D341Med (cell line): ENCODE results near the gene GCNA.
"Not testable (repeated sequence)": the region's sequence is repeated elsewhere in the genome, so short reads cannot be mapped to it uniquely, and the experiment has no call there.

Experiments used
- DNase-seq: peaks from one replicate; pipeline ENCODE4 v3.0.0; 2012; ENCODE audit warnings: low spot score

The GCNA gene

DNA sequence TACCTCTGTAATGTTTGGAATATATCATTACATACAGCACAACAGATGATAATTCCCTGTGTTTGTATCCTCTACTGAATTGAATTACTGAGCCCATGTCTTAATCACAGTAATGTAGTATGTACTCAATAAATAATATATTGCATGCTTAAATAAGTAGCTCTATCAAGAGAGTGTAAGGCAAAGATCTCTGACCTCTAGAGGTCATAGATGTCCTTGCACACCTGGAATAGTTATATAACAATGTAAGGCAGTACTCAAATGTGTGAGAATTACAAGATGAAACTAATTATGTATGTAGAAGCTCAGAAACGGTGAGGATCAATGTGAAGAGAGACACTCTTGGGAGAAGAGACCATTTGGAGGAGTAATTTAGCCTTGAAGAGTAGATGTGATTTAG, 14.3 kb upstream of the GCNA start:
- no peak for DNase-seq

DNA sequence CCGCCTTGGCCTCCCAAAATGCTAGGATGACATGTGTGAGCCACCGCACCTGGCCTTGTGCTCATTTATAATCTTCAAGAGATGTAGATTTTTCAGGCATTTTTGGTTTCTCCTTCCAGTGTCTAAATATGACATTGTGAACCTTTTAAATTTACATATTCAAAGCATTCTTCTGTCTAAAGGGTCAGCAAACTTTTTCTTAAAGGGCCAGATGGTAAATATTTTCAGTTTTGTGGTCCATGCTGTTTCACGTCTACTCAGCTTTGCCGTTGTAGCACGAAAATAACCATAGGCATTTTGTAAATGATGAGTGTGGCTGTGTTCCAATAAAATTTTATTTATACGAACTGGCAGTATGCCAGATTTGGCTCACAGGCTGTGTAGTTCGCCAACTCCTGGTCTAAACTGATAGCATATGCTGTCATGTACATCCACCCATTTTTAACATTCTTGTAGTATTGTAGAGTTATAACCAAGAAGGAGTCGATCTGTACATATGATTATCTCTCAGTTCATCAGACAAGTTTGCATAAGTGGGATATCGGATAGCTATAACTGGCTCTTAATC, 12.7 kb upstream of the GCNA start:
- no peak for DNase-seq

DNA sequence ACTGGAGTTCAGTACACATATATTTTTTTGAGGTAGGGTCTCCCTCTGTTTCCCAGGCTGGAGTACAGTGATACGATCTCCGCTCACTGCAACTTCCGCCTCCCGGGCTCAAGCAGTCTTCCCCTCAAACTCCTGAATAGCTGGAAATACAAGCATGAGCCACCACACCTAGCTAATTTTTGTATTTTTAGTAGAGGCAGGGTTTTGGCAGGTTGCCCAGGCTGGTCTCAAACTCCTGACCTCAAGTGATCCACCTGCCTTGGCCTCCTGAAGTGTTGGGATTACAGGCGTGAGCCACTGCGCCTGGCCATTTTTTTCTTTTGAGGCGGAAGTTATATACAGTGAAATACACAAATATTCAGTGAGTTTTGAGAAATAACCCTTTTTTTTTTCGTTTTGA, 6.8 kb upstream of the GCNA start:
- DNase-seq: not testable (repeated sequence)

DNA sequence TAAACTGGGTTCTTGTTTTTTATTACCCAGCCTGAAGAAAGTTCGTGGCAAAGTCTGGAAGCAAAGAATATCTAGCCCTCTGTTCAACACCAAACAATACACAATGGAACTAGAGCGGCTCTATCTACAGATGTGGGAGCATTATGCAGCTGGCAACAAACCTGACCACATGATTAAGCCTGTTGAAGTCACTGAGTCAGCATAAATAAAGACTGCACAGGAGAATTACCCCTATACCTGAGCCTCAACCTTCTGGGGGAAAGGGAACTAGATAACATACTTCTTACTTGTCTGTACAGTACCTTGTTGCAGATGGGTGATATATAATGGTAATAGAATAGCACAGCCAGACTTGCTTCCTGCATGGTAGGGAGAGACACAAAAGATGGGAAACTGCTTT, 4.6 kb upstream of the GCNA start:
- DNase-seq: no peak

- DNase-seq: no peak
These were observed 555 bp upstream of the GCNA start for GRCh38 chrX:71577682-71578081.

GRCh38 chrX:71579136-71579989, 1.1 kb downstream of the GCNA start:
- DNase-seq: no peak

- DNase-seq: no peak
These were observed 1.7 kb downstream of the GCNA start for GRCh38 chrX:71579990-71580380.

GRCh38 chrX:71581210-71581609, 3.0 kb downstream of the GCNA start:
- DNase-seq: no peak

- DNase-seq: no peak
These were observed 8.7 kb downstream of the GCNA start for GRCh38 chrX:71586929-71587328.

DNA sequence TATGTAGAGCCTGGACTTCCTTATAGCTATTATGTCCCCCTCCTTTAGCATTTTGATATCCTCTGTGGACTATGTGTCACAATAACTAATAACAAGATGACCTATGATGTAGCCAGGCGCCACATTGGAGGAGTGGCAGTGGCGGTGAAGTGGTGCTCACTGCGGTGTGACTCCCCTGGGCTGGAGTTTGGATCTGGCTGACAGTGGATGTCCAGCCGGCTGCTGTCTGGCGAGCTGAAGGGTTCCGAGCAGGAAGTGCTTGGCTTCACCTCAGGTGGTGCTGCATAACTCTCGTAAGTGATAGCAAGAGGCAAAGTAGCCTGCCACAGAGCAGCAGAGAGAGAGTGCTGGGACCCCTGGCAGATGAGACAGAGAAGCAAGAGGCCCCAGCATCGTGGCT, 15.0 kb downstream of the GCNA start:
- DNase-seq: not testable (repeated sequence)

DNA sequence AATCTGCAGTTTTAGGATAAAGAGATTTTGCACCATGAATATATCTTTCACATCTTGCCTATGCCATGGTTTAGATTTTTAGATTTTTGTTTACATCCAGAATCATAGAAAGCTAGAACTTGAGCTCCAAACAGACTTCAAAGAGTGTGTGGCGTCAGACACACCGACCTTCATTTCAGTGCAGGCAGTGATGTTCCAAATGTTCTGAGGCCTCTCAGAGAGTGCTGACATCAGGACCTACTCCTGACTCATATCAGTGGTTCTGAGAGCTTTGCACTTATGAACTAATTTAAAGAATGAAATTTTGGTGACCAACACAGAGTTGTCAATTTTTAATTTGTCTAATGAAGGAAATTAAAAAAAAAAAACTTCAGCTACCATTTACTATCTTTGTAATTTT, 21.7 kb downstream of the GCNA start:
- DNase-seq: no peak

GRCh38 chrX:71603618-71604017, 25.4 kb downstream of the GCNA start:
- no peak for DNase-seq

GRCh38 chrX:71604141-71604540, 25.9 kb downstream of the GCNA start:
- no peak for DNase-seq

GRCh38 chrX:71604796-71605568, 26.7 kb downstream of the GCNA start:
- no peak for DNase-seq

GRCh38 chrX:71606536-71607216, 28.4 kb downstream of the GCNA start:
- peak; percentile 62 for DNase-seq

DNA sequence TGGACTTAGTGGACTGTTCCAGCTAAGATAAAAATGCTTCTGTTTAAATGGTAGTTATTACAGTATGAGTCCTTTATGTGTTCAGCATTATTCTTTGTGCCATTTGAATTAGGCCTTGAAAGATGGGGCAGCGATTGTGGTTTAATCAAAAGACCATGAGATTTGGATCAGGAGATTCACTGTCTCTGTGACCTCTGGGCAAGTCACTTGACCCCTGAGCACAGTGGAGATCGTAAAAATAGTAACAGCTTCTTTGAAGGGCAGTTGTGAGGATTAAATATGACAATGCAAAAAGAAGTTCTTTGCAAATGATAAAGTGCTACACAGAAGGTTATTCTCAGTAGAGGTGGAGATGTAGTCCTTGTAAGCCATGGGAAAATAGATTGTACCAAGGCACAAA, 29.3 kb downstream of the GCNA start:
- no peak for DNase-seq

DNA sequence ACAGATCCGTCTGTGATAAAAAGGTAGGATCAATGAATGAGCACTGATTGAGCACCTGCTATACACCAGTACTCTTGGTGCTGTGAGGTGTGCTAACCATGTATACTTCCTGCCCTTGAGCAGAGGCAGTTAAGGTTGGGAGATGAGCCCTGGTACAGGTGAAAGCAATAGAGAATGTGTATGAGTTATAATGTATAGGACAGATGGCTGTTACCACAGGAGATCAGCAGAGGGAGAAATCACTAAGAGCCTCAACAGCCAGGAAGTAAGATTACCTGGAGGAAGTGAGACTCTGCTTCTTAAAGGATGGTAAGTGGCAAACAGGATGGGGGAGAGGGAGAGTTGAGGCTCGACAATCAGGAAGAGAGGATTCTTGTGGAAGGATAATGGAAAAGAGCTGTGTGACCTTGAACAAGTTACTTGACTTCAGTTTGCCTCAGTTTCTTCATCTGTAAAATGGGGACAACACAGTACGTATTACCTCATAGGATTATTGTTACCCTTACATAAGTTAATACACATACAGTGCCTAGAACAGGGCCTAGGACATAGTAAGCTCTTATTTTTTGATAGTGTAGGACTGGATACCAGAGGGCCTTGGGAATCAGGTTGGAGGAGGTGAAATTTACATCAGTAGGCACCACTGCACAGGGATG, 31.0 kb downstream of the GCNA start:
- DNase-seq: no peak

GRCh38 chrX:71611736-71612135, 33.5 kb downstream of the GCNA start:
- not testable (repeated sequence) for DNase-seq

DNA sequence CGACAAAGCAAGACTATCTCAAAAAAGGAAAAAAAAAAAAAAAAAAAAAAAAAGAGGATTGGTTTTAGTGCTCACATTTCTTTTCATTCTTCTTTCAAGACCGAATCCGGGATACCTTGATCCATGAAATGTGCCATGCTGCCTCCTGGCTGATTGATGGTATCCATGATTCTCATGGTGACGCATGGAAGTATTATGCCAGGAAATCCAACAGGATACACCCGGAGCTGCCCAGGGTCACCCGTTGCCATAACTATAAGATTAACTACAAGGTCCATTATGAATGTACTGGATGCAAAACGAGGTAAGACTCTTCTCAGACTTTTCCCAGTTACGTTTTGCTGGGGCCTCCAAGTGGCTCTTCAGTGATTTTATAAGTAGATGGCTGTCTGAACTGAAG, 34.0 kb downstream of the GCNA start:
- DNase-seq: no peak

GRCh38 chrX:71615056-71615455, 36.8 kb downstream of the GCNA start:
- no peak for DNase-seq

- no peak for DNase-seq
These were observed 37.7 kb downstream of the GCNA start for GRCh38 chrX:71615954-71616353.
